ENCODE measurements around the gene NID1.
"Not testable (repeated sequence)": the region's sequence is repeated elsewhere in the genome, so short reads cannot be mapped to it uniquely, and the experiment has no call there.

Gene NID1

GRCh38 chr1:236091933-236092318 lies 27.0 kb upstream of the NID1 start:
- DNase-seq = no peak

- peak; percentile 37 for DNase-seq
These were observed 25.9 kb upstream of the NID1 start for GRCh38 chr1:236090741-236091147.

DNA sequence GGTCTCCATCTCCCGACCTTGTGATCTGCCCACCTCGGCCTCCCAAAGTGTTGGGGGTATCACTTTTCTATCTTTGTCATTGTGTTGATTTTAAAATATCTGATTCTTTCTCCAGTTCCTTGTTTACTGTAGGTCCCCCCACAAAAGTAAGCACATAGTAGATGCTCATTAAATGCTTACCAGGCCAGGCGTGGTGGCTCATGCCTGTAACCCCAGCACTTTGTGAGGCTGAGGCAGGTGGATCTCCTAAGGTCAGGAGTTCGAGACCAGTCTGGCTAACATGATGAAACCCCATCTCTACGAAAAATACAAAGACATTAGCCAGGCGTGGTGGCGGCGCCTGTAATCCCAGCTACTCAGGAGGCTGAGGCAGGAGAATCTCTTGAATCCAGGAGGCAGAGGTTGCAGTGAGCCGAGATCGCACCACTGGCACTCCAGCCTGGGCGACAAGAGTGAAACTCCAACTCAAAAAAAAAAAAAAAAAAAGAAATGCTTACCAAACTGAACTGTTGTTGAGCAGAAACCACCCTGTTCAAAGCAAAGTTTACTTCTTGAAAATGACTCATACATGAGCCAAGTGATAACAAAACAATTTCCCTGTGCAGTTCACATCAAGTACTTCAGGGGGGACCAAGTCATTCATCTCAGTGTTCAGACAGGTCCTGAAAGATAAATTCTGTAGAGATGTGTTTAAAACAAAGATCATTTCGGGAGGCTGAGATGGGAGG lies 24.3 kb upstream of the NID1 start:
- no peak for DNase-seq

DNA sequence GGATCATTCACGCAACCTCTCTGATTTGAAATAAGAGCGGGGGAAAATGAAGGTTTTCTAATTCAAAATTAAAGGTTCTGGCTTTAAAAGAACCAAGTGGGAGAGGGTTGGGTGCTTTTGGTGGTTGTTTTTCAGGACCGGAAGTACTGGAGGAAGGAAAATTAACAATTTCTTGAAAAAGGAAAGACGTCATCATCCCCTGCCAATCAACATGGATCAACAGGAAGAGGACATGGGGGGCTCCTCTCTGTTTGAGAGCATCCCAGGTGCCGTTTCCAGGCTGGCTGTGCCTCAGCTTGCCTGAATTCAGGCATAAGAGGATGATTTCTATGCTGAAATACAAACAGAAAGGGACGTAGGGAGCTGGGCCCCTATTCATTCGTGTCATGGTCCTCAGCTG lies 21.6 kb upstream of the NID1 start:
- DNase-seq = no peak

DNA sequence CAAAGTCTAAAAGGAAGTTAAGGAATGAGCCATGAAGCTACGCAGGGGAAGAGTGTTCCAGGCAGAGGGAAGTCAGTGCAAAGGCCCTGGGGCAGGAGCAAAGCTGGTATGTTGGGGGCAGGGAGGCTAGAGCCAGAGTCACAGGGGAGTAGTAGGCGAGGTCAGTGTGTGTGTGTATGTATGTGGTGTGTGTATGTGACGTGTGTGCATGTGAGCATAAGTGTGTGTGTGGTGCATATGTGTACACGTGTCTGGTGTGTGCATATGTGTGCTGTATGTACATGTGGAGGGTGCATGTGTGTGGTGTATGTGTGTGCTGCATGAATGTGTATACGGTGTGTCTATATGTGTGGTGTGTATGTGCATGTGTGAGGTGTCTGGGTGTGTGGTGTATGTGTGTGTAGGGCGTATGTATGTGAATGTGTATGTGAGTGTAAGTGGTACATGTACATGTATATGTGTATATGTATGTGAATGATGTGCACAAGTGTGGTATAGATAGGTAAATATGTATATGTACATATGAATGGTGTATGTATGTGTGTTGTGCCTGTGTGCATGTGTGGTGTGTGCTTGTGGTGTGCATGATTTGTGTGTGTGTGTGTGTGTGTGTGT lies 20.8 kb upstream of the NID1 start:
- no peak for DNase-seq

- DNase-seq = no peak
These were observed 19.5 kb upstream of the NID1 start for GRCh38 chr1:236084386-236084730.

DNA sequence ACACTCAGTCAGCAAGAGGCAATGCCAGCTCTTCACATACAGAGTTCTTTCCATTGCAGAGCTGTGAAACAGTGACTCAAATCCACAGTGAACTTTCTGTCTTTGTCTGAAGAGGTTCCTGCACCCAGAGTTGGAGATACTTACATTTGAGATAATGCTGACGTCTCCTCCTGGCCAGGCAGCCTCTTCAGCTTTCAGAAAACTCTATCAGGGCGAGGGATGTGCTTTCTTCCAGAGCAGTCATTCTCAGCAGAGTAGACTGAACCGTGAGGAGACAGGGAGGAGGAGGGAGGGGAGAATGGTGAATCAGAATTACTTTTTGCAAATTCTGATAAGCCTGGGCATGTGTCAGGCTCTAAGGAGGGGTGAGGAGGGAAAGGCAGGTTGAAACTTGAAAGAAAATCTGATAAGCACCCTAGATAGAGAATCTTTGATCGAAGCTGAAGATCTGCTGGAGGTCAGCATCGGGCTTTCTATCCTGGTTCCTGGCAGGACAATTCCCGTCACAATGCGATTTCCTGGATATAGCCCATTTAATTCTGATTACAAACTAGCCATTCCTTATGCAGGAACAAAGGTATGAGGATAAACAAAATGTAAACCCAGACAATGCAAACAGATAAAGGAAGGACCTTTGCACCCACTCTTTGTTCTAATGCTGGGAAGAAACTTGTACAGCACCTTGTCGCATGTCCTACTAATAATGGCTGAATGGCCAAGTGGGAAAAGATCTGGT lies 18.9 kb upstream of the NID1 start:
- no peak for DNase-seq

DNA sequence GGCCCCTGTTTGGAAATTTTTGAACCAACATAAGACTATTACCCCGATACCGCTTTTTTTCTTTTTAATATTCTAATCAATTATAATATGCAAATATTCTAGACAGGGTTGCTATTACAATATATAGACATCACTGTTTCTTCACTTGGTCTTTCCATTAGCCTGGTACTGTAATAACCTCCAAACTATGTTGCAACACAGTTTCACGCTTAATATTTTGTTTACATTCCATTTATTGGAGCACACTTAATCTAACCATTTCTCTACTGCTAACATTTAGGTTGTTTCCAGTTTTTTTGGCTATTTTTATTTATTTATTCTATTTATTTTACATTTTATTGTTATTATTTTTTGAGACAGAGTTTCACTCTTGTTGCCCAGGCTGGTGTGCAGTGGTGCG lies 17.6 kb upstream of the NID1 start:
- no peak for DNase-seq

DNA sequence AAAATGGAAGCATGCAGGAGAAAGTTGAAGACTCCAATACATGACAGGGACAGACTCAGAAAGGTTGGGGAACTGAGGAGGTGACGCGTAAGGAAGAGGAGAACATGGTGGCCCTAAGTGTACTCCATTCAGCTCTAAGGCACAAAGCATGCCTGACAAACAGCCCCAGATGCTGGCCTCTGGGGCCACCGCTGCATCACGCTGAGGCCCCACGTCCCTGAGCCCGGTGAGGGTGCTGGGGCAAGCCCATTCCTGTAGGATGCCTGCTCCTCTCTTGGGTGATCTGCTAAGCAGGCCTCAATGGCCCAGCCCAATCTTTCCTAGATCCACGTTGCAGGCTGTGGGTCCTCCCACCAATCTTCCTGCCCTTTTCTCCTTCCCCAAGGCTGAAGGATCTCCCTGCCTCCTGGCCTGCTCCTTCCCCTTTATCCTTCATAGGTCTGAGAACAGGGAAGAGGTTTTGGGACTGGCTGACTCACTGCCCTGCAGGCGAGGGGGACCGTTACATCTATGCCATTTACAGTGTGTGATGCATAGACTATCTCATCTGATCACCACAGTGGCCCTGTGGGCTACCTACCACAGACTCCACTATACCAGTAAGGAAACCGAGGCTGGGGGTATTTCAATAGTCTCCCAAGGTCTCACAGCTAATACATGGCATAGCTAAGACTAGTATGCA lies 16.8 kb upstream of the NID1 start:
- no peak for DNase-seq

DNA sequence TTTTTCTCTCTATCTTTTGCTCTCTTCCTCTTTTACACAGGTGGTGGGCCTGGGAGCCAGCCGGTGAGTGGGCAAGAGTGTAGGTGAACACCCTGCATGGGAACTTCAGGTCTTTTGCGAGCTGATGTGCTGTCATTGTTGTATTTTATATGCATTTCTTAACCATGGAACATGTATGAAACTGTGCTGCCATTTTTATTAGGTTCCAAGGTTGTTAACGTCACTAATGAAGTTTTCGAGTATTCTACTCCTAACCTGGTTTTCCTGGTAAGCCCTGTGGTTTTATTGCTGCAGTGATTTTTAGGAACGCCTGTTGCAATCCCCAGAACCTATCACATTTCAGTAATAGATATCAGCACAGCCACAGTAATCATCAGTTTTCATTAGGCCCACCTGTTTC lies 14.8 kb upstream of the NID1 start:
- peak; percentile 40 for DNase-seq

GRCh38 chr1:236078993-236079392 lies 14.1 kb upstream of the NID1 start:
- no peak for DNase-seq

DNA sequence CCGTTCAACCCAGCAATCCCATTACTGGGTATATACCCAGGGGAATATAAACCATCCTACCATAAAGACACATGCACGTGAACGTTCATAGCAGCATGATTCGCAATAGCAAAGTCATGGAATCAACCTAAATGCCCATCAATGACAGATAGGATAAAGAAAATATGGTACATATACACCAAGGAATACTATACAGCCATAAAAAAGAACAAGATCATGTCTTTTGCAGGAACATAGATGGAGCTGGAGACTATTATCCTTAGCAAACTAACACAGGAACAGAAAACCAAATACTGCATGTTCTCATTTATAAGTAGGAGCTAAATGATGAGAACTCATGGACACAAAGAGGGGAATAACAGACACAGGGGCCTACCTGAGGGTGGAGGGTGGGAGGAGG lies 13.2 kb upstream of the NID1 start:
- not testable (repeated sequence) for DNase-seq

- no peak for DNase-seq
These were observed 11.0 kb upstream of the NID1 start for GRCh38 chr1:236075848-236076247.

DNA sequence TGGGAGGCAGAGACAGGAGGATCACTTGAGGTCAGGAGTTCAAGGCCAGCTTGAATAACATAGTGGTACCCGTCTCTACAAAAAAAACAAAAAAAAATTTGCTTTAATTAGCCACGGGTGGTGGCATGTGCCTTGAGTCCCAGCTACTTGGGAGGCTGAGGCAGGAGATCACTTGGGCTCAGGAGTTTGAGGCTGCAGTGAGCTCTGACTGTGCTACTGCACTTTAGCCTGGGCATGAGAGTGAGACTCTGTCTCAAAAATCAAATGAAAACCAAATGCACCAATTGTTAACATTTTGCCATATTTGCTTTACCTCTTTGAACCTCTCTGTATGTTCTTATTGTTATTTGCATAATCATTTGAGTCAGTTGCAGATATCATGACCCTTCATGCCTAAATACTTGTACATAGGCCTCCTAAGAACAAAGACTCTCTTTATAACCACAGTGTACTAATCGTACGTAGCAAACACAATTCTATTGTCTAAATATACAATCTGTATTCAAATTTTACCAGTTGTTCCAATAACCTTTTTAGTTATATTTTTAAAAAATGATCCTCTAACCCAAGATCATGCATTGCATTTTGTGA lies 8.5 kb upstream of the NID1 start:
- no peak for DNase-seq

- no peak for DNase-seq
These were observed 7.1 kb upstream of the NID1 start for GRCh38 chr1:236072001-236072400.

DNA sequence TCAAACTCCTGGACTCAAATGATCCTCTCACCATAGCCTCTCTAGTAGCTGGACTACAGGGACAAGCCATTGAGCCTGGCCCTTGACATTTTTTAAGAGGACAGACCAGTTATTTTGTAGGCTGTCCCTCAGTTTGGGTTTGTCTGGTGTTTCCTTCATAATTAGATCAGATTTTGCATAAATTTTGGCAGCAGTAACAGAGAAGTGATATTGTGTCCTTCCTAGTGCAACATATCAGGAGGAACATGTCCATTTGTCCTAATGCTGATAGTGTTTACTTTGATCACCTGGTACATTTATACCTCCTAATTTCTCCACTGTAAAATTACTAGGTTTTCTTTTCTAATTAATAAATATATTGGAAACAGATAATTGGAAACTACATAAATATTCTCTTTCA lies 5.9 kb upstream of the NID1 start:
- DNase-seq = no peak

- no peak for DNase-seq
These were observed 4.9 kb upstream of the NID1 start for GRCh38 chr1:236069796-236070195.

- no peak for DNase-seq
These were observed 3.1 kb upstream of the NID1 start for GRCh38 chr1:236067854-236068454.

- DNase-seq = no peak
These were observed 2.0 kb upstream of the NID1 start for GRCh38 chr1:236066828-236067386.

- DNase-seq = no peak
These were observed 1.2 kb upstream of the NID1 start for GRCh38 chr1:236066054-236066453.

DNA sequence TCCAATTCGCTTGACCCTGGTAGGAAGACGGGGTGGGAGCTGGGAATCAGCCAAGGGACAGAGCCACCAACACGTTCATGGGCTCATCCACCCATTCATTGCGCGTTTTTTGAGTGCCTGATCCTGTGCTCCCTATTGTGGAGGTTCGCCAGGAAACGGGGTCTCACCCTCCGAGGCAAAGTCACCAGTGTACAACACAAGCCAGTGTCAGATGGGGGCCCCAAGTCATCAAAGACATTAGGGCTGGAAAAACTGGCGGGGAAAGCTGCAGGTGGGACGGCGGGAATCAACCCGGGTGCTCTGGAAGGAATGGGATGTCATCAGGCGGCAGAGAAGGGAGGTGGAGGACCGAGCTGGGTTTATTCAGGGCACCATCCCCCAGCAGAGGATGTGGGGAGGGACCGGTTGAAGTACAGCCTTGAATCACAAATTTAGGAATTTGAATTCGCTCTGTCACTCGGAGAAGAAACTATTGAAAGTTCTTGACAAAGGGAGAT lies 667 bp upstream of the NID1 start:
- DNase-seq = no peak

DNA sequence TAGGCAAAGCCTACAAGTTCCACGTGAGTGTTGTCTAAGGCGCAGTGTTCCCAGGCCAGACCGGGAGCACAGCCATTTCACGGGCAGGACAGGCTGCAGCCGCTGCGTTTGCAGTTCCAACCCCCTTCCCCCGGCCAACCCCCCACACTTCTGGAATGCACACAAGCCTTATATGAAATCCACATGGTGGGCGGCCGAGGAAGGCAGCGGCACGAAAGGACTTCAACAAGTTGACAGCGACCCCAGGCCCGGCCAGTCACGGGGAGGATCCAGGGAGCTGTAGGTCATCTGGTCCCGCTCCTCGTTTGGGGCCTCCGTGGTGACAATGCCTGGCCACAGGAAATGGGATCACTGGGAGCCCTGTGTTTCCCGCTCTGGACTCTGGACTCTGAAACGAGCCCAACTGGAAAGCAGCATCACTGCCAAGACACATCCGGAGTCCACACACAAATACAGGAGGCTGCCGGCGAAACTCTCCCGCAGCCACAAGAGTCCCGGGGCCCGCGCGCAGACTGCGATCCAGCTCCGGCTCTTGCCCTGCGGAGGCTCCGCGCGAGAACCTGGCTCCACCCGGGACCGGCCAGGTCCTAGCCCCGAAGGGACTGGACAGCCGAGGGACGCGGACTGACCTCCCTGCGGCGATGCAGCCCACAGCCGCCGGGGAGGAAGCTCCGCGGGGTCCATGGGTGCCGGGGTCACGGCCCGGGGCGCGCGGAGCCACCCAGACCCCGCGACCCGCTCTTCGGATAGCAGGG lies 794 bp downstream of the NID1 start:
- no peak for DNase-seq

All from NCI-H2171 (cell line).